HepG2 (cell line): ENCODE data around the gene EFNA4. TPM values are rescaled to one million over a fixed set of nuclear protein-coding genes. Genes with fewer than 3 reads are reported as not detected.
A peak's percentile ranks its signal among the peaks of the same experiment; 100 is the strongest.

Experiments
- ATAC-seq: fragments of 200-7000 bp; cut with Tn5 transposase; 3 replicates; pipeline ENCODE4 v1.9.1; 2020; ENCODE audit warnings: mild to moderate bottlenecking, moderate library complexity
- BruUV-seq: library from RNA; stranded (reverse); fragments of 400-500 nt; replicated peaks from 2 replicates; lab custom pipeline; 2021; lab: Mats Ljungman, UMichigan
- CTCF ChIA-PET: fragments of 300-600 bp; formaldehyde crosslinking; extraction: SDS; loops from one replicate; lab custom pipeline; 2021; ENCODE audit warnings: low total read pairs, inconsistent platforms, low intra/inter-chr PET ratio; lab: Yijun Ruan, JAX
- POLR2A ChIA-PET: fragments of 350-600 bp; sonication (Branson Sonifier 250); formaldehyde crosslinking; loops from one replicate; lab custom pipeline; 2020; ENCODE audit warnings: antibody characterized with exemption, inconsistent platforms; lab: Yijun Ruan, JAX
- DNase-seq: peaks from one replicate; pipeline ENCODE4 v3.0.0-alpha.2; 2015; ENCODE audit warnings: low spot score
- FAIRE-seq: peaks from 3 replicates; lab custom pipeline; 2011; peaks lifted over from hg19 to GRCh38; lab: Jason Lieb, UNC
- H2AFZ ChIP-seq: one replicate; pipeline ENCODE4 v1.6.1; 2011; ENCODE audit warnings: low read length, inconsistent platforms
- H3K27ac ChIP-seq: fragments of 300-600 bp; 3 replicates; pipeline ENCODE4 v1.8.0; 2011; ENCODE audit warnings: mixed run types, mild to moderate bottlenecking, mixed read lengths, low read length, inconsistent platforms; ENCODE audit not compliant: insufficient read depth; ENCODE audit errors: extremely low read length
- H3K27me3 ChIP-seq, 2 experiments: fragments of 200-600 bp in 1 of 2; 2 replicates in 1 of 2; 3 replicates in 1 of 2; pipeline versions ENCODE4 v1.6.0 to v1.8.0; 2011; ENCODE audit warnings: low read length in 2 of 2, mild to moderate bottlenecking in 2 of 2, moderate library complexity in 2 of 2, inconsistent platforms in 1 of 2; ENCODE audit not compliant: insufficient read depth in 2 of 2, control insufficient read depth in 1 of 2
- H3K36me3 ChIP-seq, 2 experiments: fragments of 200-600 bp in 1 of 2; replicated peaks in 1 of 2; 2 replicates in 1 of 2; 3 replicates in 1 of 2; pipeline versions ENCODE4 v1.5.1 to v1.8.0; 2011; ENCODE audit warnings: low read length in 2 of 2, inconsistent platforms in 1 of 2; ENCODE audit not compliant: insufficient read depth in 2 of 2, control insufficient read depth in 1 of 2
- H3K4me1 ChIP-seq: 2 replicates; pipeline ENCODE4 v1.5.1; 2012; ENCODE audit warnings: low read length, inconsistent platforms; ENCODE audit not compliant: insufficient read depth
- H3K4me2 ChIP-seq: 2 replicates; pipeline ENCODE4 v1.6.0; 2011; ENCODE audit warnings: low read depth, low read length, inconsistent platforms
- H3K4me3 ChIP-seq, 3 experiments: fragments of 200-600 bp in 1 of 3; sonication (generic), shearing (Covaris generic) in 1 of 3; replicated peaks in 1 of 3; 2 replicates each; pipeline ENCODE4 v1.5.1; 2011 to 2016; ENCODE audit warnings: low read length in 3 of 3, inconsistent platforms in 2 of 3, low read depth in 2 of 3, mild to moderate bottlenecking in 2 of 3, control low read depth in 1 of 3, mixed read lengths in 1 of 3; ENCODE audit not compliant: insufficient read depth in 1 of 3
- H3K79me2 ChIP-seq: one replicate; pipeline ENCODE4 v1.6.1; 2011; ENCODE audit warnings: low read length, inconsistent platforms; ENCODE audit not compliant: insufficient read depth
- H3K9ac ChIP-seq: 2 replicates; pipeline ENCODE4 v1.6.0; 2011; ENCODE audit warnings: mild to moderate bottlenecking, low read depth, low read length, inconsistent platforms; ENCODE audit not compliant: insufficient read depth
- H3K9me3 ChIP-seq: 2 replicates; pipeline ENCODE4 v1.5.1; 2012; ENCODE audit warnings: mild to moderate bottlenecking, low read length
- H4K20me1 ChIP-seq: 2 replicates; pipeline ENCODE4 v1.6.0; 2011; ENCODE audit warnings: inconsistent platforms, mild to moderate bottlenecking, low read length, moderate library complexity; ENCODE audit not compliant: insufficient read depth
- BCL6 ChIP-seq: IDR thresholded peaks from 2 replicates; pipeline ENCODE4 v1.6.1; 2016; ENCODE audit warnings: missing genetic modification reagents, missing compliant biosample characterization
- CEBPB ChIP-seq: IDR thresholded peaks from 2 replicates; pipeline ENCODE4 v1.6.1; 2011; ENCODE audit warnings: low read depth, low read length, improper control_type of control experiment, borderline replicate concordance
- ELF4 ChIP-seq: sonication (generic); formaldehyde crosslinking; IDR thresholded peaks from 2 replicates; pipeline ENCODE4 v1.5.0; 2020; ENCODE audit warnings: missing genetic modification reagents, mild to moderate bottlenecking, moderate library complexity, borderline replicate concordance
- ETV5 ChIP-seq: IDR thresholded peaks from 2 replicates; pipeline ENCODE4 v1.6.1; 2018; ENCODE audit warnings: missing biosample characterization, missing genetic modification reagents, inconsistent platforms, borderline replicate concordance
- GPBP1L1 ChIP-seq: sonication (generic); formaldehyde crosslinking; IDR thresholded peaks from 2 replicates; pipeline ENCODE4 v1.5.0; 2020; ENCODE audit warnings: mild to moderate bottlenecking, missing genetic modification reagents
- JUN ChIP-seq: sonication (generic); formaldehyde crosslinking; IDR thresholded peaks from 2 replicates; pipeline ENCODE4 v1.4.0; 2020; ENCODE audit warnings: mild to moderate bottlenecking, missing genetic modification reagents
- MBD4 ChIP-seq: IDR thresholded peaks from 2 replicates; pipeline ENCODE4 v1.6.1; 2012; ENCODE audit warnings: low read length, inconsistent platforms, borderline replicate concordance
- ONECUT2 ChIP-seq: sonication (generic); formaldehyde crosslinking; IDR thresholded peaks from 2 replicates; pipeline ENCODE4 v1.4.0; 2020; ENCODE audit warnings: missing genetic modification reagents
- PAF1 ChIP-seq: IDR thresholded peaks from 2 replicates; pipeline ENCODE4 v1.6.1; 2016; ENCODE audit warnings: missing genetic modification reagents, missing compliant biosample characterization
- RAD51 ChIP-seq: fragments of 450-650 bp; IDR thresholded peaks from 2 replicates; pipeline ENCODE4 v1.6.1; 2016; ENCODE audit warnings: borderline replicate concordance
- SALL1 ChIP-seq: sonication (generic); formaldehyde crosslinking; IDR thresholded peaks from 2 replicates; pipeline ENCODE4 v1.8.0; 2022; ENCODE audit warnings: mild to moderate bottlenecking, missing genetic modification reagents
- ZBTB33 ChIP-seq: sonication (generic); formaldehyde crosslinking; IDR thresholded peaks from 2 replicates; pipeline ENCODE4 v1.4.0; 2020; ENCODE audit warnings: missing genetic modification reagents
- ZBTB43 ChIP-seq: sonication (generic); formaldehyde crosslinking; conservative IDR thresholded peaks from 2 replicates; pipeline ENCODE4 v1.4.0; 2020; ENCODE audit warnings: missing genetic modification reagents
- ZNF354B ChIP-seq: sonication (generic); formaldehyde crosslinking; IDR thresholded peaks from 2 replicates; pipeline ENCODE4 v1.8.0; 2022; ENCODE audit warnings: mild to moderate bottlenecking, missing genetic modification reagents
- ZNF460 ChIP-seq: sonication (generic); formaldehyde crosslinking; IDR thresholded peaks from 2 replicates; pipeline ENCODE4 v1.5.1; 2020; ENCODE audit warnings: missing genetic modification reagents, mild to moderate bottlenecking, borderline replicate concordance
- ZNF616 ChIP-seq: sonication (generic); formaldehyde crosslinking; IDR thresholded peaks from 2 replicates; pipeline ENCODE4 v1.5.0; 2020; ENCODE audit warnings: low read depth, mild to moderate bottlenecking, missing genetic modification reagents
- WGBS: methylation state at CpG from one replicate; pipeline ENCODE4 v1.1.6; 2017; ENCODE audit warnings: low lambda C conversion rate; 5-methylcytosine and 5-hydroxymethylcytosine counted together
- in situ Hi-C: cut with HindIII; loops from 2 replicates; pipeline ENCODE4 v1.10.0; 2017; ENCODE audit warnings: low pct_unique_long_range_greater_than_20kb; ENCODE audit not compliant: extremely low pct_ligation_motif_present
- intact Hi-C: fragments of 100-400 bp; cut with micrococcal nuclease; formaldehyde crosslinking; loops from one replicate; pipeline ENCODE4 v1.10.0; 2022; ENCODE audit not compliant: unreplicated experiment
- polyA plus RNA-seq, 8 experiments: library from polyadenylated mRNA; depleted of rRNA in 3 of 8; stranded (reverse) in 7 of 8; unstranded in 1 of 8; fragments of >200 nt; fragmentation: Illumina TruSeq in 4 of 8; extraction: Trizol in 4 of 8; gene quantifications; 2 replicates each; pipeline versions ENCODE4 v1.2.1 to v1.2.3, GENCODE V29; 2011 to 2016; ENCODE audit warnings: low read depth in 4 of 8, missing spikeins in 1 of 8, mixed read lengths in 1 of 8; ENCODE audit not compliant: insufficient read depth in 1 of 8
- total RNA-seq, 5 experiments: library from RNA; depleted of rRNA; stranded (reverse); fragments of >200 nt; fragmentation: Illumina TruSeq; extraction: Trizol; gene quantifications; 2 replicates each; pipeline ENCODE4 v1.2.3, GENCODE V29; 2016; ENCODE audit warnings: low read depth in 1 of 5
- TF ChIP-seq, protein P1 (sequence below): sonication (generic); formaldehyde crosslinking; IDR thresholded peaks from 2 replicates; pipeline ENCODE4 v1.5.0; 2020; ENCODE audit warnings: missing genetic modification reagents

Gene EFNA4
- total and polyA plus RNA-seq, 2 of the 13 experiments (the other 11 are each of a cell fraction or from before 2014, with no cell fraction given) = 12.0 to 17.2 TPM

- no peak for TF ChIP-seq ZNF460 (CRISPR knock-in tag)
Measured at GRCh38 chr1:155099331-155099730, 35.8 kb downstream of the EFNA4 start (continued).

DNA sequence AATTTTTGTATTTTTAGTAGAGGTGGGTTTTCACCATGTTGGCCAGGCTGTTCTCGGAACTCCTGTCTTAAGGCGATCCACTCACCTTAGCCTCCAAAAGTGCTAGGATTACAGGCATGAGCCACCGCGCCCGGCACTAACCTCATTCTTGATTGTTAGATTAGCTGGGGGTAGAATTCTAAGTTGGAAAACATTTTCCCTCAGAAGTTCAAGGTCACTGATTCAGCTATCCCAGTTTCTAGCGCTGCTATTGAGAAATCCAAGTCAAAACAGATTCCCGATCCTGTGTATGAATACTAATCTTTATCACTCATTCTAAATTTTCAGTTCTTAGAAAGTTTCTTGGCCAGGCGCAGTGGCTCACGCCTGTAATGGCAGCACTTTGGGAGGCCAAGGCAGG is 39.8 kb downstream of the EFNA4 start:
- Histone ChIP-seq H4K20me1 (no peaks in the 10 kb centered on the region), H3K79me2 (no peaks in the 10 kb centered on the region), H2AFZ (no peak overlapping the region), H3K4me3 (no peak overlapping the region), H3K9me3 (no peaks in the 10 kb centered on the region), H3K36me3 (no peaks in the 10 kb centered on the region), H3K27me3 (no peaks in the 10 kb centered on the region), H3K27ac (no peak overlapping the region), H3K4me2 (0 out of 2 replicates have a peak overlapping the region, but pooled peaks have one; percentile 18), H3K4me1 (peaks cover 66% of the 10 kb centered on the region), H3K9ac (no peak overlapping the region)
- POLR2A ChIA-PET = interaction anchor here (0.6 to 1.9 kb wide), 3 partner anchors 12 to 31 kb away, joined by 3 to 32 read pairs (median 7); partner anchors contain the start of gene EFNA1
- no peak for ATAC-seq
- intact Hi-C loops (no loop called here), in situ Hi-C loops (no loop called here)
- CTCF ChIA-PET = no interaction called here
- DNase-seq = peak; percentile 52
- FAIRE-seq = no peak
- BruUV-seq = no TSS peak
- 33% methylated on average over 9 of the region's 9 CpGs for WGBS
- TF ChIP-seq, protein P1, sequence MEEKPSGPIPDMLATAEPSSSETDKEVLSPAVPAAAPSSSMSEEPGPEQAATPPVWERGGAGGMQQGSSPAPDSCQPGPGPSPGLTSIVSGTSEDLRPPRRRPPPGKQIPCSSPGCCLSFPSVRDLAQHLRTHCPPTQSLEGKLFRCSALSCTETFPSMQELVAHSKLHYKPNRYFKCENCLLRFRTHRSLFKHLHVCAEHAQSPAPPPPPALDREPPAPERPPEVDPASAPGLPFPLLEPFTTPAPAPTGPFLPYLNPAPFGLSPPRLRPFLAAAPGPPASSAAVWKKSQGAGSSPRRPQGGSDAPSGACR = no peak
- TF ChIP-seq ZNF616 (no peak), MBD4 (no peak), ETV5 (CRISPR knock-in tag) (no peak), BCL6 (peak; percentile 78), SALL1 (CRISPR knock-in tag) (0 out of 2 replicates have a peak, but pooled peaks have one; percentile 11), ZBTB33 (no peak), RAD51 (no peak), CEBPB (peak; percentile 54; the same call in 1 of the 2 replicates), PAF1 (CRISPR knock-in tag) (no peak), ONECUT2 (no peak), ZNF354B (CRISPR knock-in tag) (no peak), ELF4 (CRISPR knock-in tag) (no peak), ZBTB43 (no peak), JUN (no peak), GPBP1L1 (no peak)
